ENCODE data around the gene HOXD4. TPM values are rescaled to one million over a fixed set of nuclear protein-coding genes. Genes with fewer than 3 reads are reported as not detected.

The HOXD4 gene
- total RNA-seq, 1 experiment from 2014 or later, result not detected

- CTCF ChIA-PET, result no interaction called here
- Mint-ChIP-seq H3K9me3 (ENCODE audit: low read depth, unreplicated experiment) (no peaks in the 10 kb centered on the region), H3K4me1 (ENCODE audit: low read depth, unreplicated experiment) (no peaks in the 10 kb centered on the region), H3K27me3 (ENCODE audit: unreplicated experiment) (peaks cover 11% of the 10 kb centered on the region), H3K27ac (ENCODE audit: unreplicated experiment) (no peak overlapping the region), H3K4me3 (ENCODE audit: low read depth, unreplicated experiment) (no peak overlapping the region), H3K36me3 (ENCODE audit: insufficient read depth, unreplicated experiment) (no peaks in the 10 kb centered on the region)
- BruUV-seq (replicated peaks), result no TSS peak
- intact Hi-C loops (cut with micrococcal nuclease; ENCODE audit: unreplicated experiment), result no loop called here
- TF ChIP-seq CTCF (IDR thresholded peaks at IDR 0.05; ENCODE audit: unreplicated experiment), result no peak
- DNase-seq, result no peak
These were observed 5.0 kb downstream of the HOXD4 start for GRCh38 chr2:176156301-176156806.

GRCh38 chr2:176156807-176157498 lies 5.6 kb downstream of the HOXD4 start, which contains the start of gene HOXD3:
Gene HOXD3 (plus strand): TSS chr2:176157307. CDS start chr2:176169115, 11,808 bp downstream.
- Mint-ChIP-seq H3K36me3 (ENCODE audit: insufficient read depth, unreplicated experiment) (no peaks in the 10 kb centered on the region), H3K27ac (ENCODE audit: unreplicated experiment) (no peak within 1 kb of the TSS), H3K4me3 (ENCODE audit: low read depth, unreplicated experiment) (no peak within 1 kb of the TSS), H3K4me1 (ENCODE audit: low read depth, unreplicated experiment) (no peaks in the 10 kb centered on the region), H3K27me3 (ENCODE audit: unreplicated experiment) (peaks cover 11% of the 10 kb centered on the region), H3K9me3 (ENCODE audit: low read depth, unreplicated experiment) (peaks cover 2% of the 10 kb centered on the region)
- DNase-seq, result no peak
- no peak for TF ChIP-seq CTCF (IDR thresholded peaks at IDR 0.05; ENCODE audit: unreplicated experiment)
- intact Hi-C loops (cut with micrococcal nuclease; ENCODE audit: unreplicated experiment), result no loop called here
- BruUV-seq (replicated peaks), result no TSS peak
- CTCF ChIA-PET, result no interaction called here

GRCh38 chr2:176157499-176158185 lies 6.3 kb downstream of the HOXD4 start:
- no peak for TF ChIP-seq CTCF (IDR thresholded peaks at IDR 0.05; ENCODE audit: unreplicated experiment)
- CTCF ChIA-PET, result no interaction called here
- intact Hi-C loops (cut with micrococcal nuclease; ENCODE audit: unreplicated experiment), result no loop called here
- no TSS peak for BruUV-seq (replicated peaks)
- Mint-ChIP-seq H3K4me1 (ENCODE audit: low read depth, unreplicated experiment) (no peaks in the 10 kb centered on the region), H3K4me3 (ENCODE audit: low read depth, unreplicated experiment) (no peak overlapping the region), H3K36me3 (ENCODE audit: insufficient read depth, unreplicated experiment) (no peaks in the 10 kb centered on the region), H3K27me3 (ENCODE audit: unreplicated experiment) (peaks cover 11% of the 10 kb centered on the region), H3K27ac (ENCODE audit: unreplicated experiment) (no peak overlapping the region), H3K9me3 (ENCODE audit: low read depth, unreplicated experiment) (peaks cover 2% of the 10 kb centered on the region)
- DNase-seq, result no peak

- no peaks in the 10 kb centered on the region for H3K36me3 Mint-ChIP-seq (ENCODE audit: insufficient read depth, unreplicated experiment)
- H3K27me3 Mint-ChIP-seq (ENCODE audit: unreplicated experiment), result peaks cover 12% of the 10 kb centered on the region
- no peak for DNase-seq
- H3K27ac Mint-ChIP-seq (ENCODE audit: unreplicated experiment), result no peak overlapping the region
- no TSS peak for BruUV-seq (replicated peaks)
- CTCF ChIA-PET, result no interaction called here
- H3K4me1 Mint-ChIP-seq (ENCODE audit: low read depth, unreplicated experiment), result no peaks in the 10 kb centered on the region
- H3K9me3 Mint-ChIP-seq (ENCODE audit: low read depth, unreplicated experiment), result peaks cover 2% of the 10 kb centered on the region
- intact Hi-C loops (cut with micrococcal nuclease; ENCODE audit: unreplicated experiment), result no loop called here
- no peak for TF ChIP-seq CTCF (IDR thresholded peaks at IDR 0.05; ENCODE audit: unreplicated experiment)
- no peak overlapping the region for H3K4me3 Mint-ChIP-seq (ENCODE audit: low read depth, unreplicated experiment)
These were observed 6.8 kb downstream of the HOXD4 start for GRCh38 chr2:176158186-176158591.

All from Calu3 (cell line).